ENCODE measurements around the gene KIAA0232.
"Not testable (repeated sequence)": the region's sequence is repeated elsewhere in the genome, so short reads cannot be mapped to it uniquely, and the experiment has no call there.

The KIAA0232 gene

DNA sequence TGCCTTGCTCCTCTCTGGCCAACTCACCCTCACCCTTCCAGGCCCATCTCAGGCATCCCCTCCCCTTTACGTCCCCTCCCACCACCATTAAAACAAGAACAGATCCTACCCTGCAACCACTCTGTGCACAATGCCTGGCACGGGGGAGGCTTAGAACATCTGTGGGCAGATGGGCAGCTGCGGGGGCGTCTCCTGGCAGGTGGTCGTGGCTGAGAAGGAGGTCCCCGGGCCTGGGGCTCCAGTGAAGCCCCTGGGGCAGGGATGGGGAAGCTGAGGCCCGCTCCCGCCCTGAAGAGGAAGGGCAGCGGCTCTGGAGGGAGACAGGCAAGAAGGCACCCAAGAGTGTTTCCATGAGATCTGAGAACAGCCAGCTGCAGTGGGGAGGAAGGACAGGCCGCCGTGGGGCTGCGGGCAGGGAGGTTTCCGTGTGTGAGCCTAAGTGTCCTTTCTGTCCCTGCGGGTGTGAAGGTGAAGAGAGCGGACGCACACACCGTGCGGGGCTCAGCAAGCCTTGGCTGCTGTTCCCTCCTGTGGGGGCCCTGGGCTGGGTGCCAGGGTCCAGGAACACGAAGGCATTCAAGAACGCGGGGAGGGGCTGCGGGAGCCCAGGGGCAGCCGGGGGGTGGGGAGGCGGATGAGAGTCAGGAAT lies 119.3 kb downstream of the KIAA0232 start:
- Histone ChIP-seq H3K27me3 (ENCODE audit: control insufficient read depth in 5 of 5, insufficient read depth in 4 of 5, low read length in 5 of 5) (peaks cover 0 to 8% (median 0%) of the 10 kb centered on the region in 5 donors), H3K4me3 (ENCODE audit: low read depth in 1 of 5, low read length in 5 of 5) (no peak overlapping the region), H3K9me3 (ENCODE audit: control insufficient read depth in 5 of 5, low read length in 5 of 5) (no peaks in the 10 kb centered on the region), H3K27ac (ENCODE audit: low read depth, low read length) (no peak overlapping the region), H3K4me1 (ENCODE audit: control insufficient read depth in 5 of 5, insufficient read depth in 5 of 5, low read length in 5 of 5) (peaks cover 0 to 3% (median 0%) of the 10 kb centered on the region in 5 donors), H3K36me3 (ENCODE audit: control insufficient read depth in 5 of 5, insufficient read depth in 5 of 5, low read length in 5 of 5) (no peaks in the 10 kb centered on the region), H3K9ac (ENCODE audit: low read length in 5 of 5) (no peak overlapping the region)

GRCh38 chr4:6902318-6903042 lies 120.0 kb downstream of the KIAA0232 start:
- Histone ChIP-seq H3K9ac (ENCODE audit: low read length in 5 of 5) (no peak overlapping the region), H3K4me3 (ENCODE audit: low read depth in 1 of 5, low read length in 5 of 5) (no peak overlapping the region), H3K27ac (ENCODE audit: low read depth, low read length) (no peak overlapping the region), H3K4me1 (ENCODE audit: control insufficient read depth in 5 of 5, insufficient read depth in 5 of 5, low read length in 5 of 5) (peaks cover 0 to 4% (median 0%) of the 10 kb centered on the region in 5 donors), H3K27me3 (ENCODE audit: control insufficient read depth in 5 of 5, insufficient read depth in 4 of 5, low read length in 5 of 5) (peaks cover 0 to 14% (median 5%) of the 10 kb centered on the region in 5 donors), H3K36me3 (ENCODE audit: control insufficient read depth in 5 of 5, insufficient read depth in 5 of 5, low read length in 5 of 5) (no peaks in the 10 kb centered on the region), H3K9me3 (ENCODE audit: control insufficient read depth in 5 of 5, low read length in 5 of 5) (no peaks in the 10 kb centered on the region)

GRCh38 chr4:6905516-6906445 lies 123.3 kb downstream of the KIAA0232 start:
- no peak overlapping the region for H3K4me3 ChIP-seq (ENCODE audit: low read depth in 1 of 5, low read length in 5 of 5)
- H3K27me3 ChIP-seq (ENCODE audit: control insufficient read depth in 5 of 5, insufficient read depth in 4 of 5, low read length in 5 of 5), result peaks cover 0 to 14% (median 5%) of the 10 kb centered on the region in 5 donors
- H3K27ac ChIP-seq (ENCODE audit: low read depth, low read length), result no peak overlapping the region
- H3K9ac ChIP-seq (ENCODE audit: low read length in 5 of 5), result no peak overlapping the region
- peaks cover 2 to 29% (median 20%) of the 10 kb centered on the region in 5 donors for H3K4me1 ChIP-seq (ENCODE audit: control insufficient read depth in 5 of 5, insufficient read depth in 5 of 5, low read length in 5 of 5)
- no peaks in the 10 kb centered on the region for H3K9me3 ChIP-seq (ENCODE audit: control insufficient read depth in 5 of 5, low read length in 5 of 5)
- no peaks in the 10 kb centered on the region for H3K36me3 ChIP-seq (ENCODE audit: control insufficient read depth in 5 of 5, insufficient read depth in 5 of 5, low read length in 5 of 5)

- not testable (repeated sequence) for H3K9me3 ChIP-seq (ENCODE audit: control insufficient read depth in 5 of 5, low read length in 5 of 5); H3K36me3 ChIP-seq (ENCODE audit: control insufficient read depth in 5 of 5, insufficient read depth in 5 of 5, low read length in 5 of 5); H3K27ac ChIP-seq (ENCODE audit: low read depth, low read length); H3K4me3 ChIP-seq (ENCODE audit: low read depth in 1 of 5, low read length in 5 of 5); H3K9ac ChIP-seq (ENCODE audit: low read length in 5 of 5)
- Histone ChIP-seq H3K27me3 (ENCODE audit: control insufficient read depth in 5 of 5, insufficient read depth in 4 of 5, low read length in 5 of 5) (peaks cover 0 to 14% (median 5%) of the 10 kb centered on the region in 5 donors), H3K4me1 (ENCODE audit: control insufficient read depth in 5 of 5, insufficient read depth in 5 of 5, low read length in 5 of 5) (peaks cover 2 to 36% (median 22%) of the 10 kb centered on the region in 5 donors)
Observed at GRCh38 chr4:6906486-6906885, 124.0 kb downstream of the KIAA0232 start.

DNA sequence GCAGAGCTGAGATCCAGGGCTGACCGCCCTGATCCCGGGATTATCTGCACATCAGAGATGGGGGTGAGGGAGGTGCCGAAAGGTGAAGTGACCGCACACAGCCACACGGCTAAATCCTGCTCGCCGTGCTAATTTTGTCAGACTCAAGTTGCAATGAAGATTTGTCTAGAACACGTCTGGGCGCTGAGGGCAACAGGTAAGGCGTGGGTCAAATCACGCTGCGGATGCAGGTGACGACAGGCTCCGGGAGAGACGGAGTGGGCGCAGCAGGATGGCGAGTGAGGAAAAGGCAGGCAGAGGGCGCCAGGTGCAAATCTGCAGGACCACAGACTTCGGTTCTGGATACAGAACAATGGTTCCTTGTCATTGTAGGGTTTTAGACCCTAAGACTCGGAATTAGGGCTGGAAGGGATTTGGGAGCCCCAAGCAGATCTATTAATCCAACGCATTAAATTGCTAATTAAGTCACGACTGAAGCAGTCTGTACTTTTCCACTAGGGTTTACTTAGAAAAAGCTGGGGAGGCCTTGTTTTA lies 125.2 kb downstream of the KIAA0232 start:
- Histone ChIP-seq H3K9me3 (ENCODE audit: control insufficient read depth in 5 of 5, low read length in 5 of 5) (no peaks in the 10 kb centered on the region), H3K27me3 (ENCODE audit: control insufficient read depth in 5 of 5, insufficient read depth in 4 of 5, low read length in 5 of 5) (peaks cover 0 to 10% (median 5%) of the 10 kb centered on the region in 5 donors), H3K4me1 (ENCODE audit: control insufficient read depth in 5 of 5, insufficient read depth in 5 of 5, low read length in 5 of 5) (peaks cover 2 to 45% (median 26%) of the 10 kb centered on the region in 5 donors), H3K36me3 (ENCODE audit: control insufficient read depth in 5 of 5, insufficient read depth in 5 of 5, low read length in 5 of 5) (no peaks in the 10 kb centered on the region), H3K9ac (ENCODE audit: low read length in 5 of 5) (no peak overlapping the region), H3K27ac (ENCODE audit: low read depth, low read length) (no peak overlapping the region), H3K4me3 (ENCODE audit: low read depth in 1 of 5, low read length in 5 of 5) (no peak overlapping the region)

DNA sequence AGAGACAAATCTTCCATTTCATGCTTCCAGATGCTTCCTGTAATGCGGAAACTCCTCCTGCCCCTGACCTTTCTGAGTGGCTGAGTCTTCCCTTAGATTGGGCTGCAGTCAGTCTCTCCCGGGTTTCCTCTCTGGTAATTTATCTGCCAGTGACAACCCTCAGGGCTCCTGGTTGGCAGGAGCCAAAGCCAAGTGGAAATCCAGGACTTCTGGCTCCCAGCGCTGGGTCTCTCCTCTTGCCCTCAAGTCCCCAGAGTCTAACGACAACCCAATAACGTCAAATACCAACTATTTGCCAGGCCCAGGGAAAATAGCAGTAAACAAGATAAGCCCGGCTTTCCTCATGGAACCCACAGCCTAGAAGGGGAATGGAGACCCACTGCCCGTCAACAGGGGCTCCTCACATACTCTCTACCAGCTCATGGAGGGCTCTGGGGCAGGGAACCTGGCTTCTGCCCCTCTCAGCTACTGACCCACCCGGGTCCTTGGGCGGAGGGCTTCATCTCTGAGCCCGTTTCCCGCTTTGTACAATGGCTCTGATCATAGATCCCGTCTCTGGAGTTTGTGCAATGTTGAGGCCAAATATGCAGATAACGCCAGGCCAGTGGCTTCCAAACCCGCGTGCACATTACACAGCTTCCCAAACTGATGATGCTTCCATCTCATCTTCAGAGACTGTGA lies 126.0 kb downstream of the KIAA0232 start:
- peak overlapping the region; percentile 83 for H3K27ac ChIP-seq (ENCODE audit: low read depth, low read length)
- no peaks in the 10 kb centered on the region for H3K9me3 ChIP-seq (ENCODE audit: control insufficient read depth in 5 of 5, low read length in 5 of 5)
- H3K27me3 ChIP-seq (ENCODE audit: control insufficient read depth in 5 of 5, insufficient read depth in 4 of 5, low read length in 5 of 5), result peaks cover 0 to 10% (median 5%) of the 10 kb centered on the region in 5 donors
- H3K4me1 ChIP-seq (ENCODE audit: control insufficient read depth in 5 of 5, insufficient read depth in 5 of 5, low read length in 5 of 5), result peaks cover 2 to 52% (median 26%) of the 10 kb centered on the region in 5 donors
- H3K36me3 ChIP-seq (ENCODE audit: control insufficient read depth in 5 of 5, insufficient read depth in 5 of 5, low read length in 5 of 5), result no peaks in the 10 kb centered on the region
- H3K9ac ChIP-seq (ENCODE audit: low read length in 5 of 5), result peak overlapping the region in 4 of 5 donors; percentile 72 to 95 (median 84)
- H3K4me3 ChIP-seq (ENCODE audit: low read depth in 1 of 5, low read length in 5 of 5), result peak overlapping the region; percentile 80 to 89 (median 81)

DNA sequence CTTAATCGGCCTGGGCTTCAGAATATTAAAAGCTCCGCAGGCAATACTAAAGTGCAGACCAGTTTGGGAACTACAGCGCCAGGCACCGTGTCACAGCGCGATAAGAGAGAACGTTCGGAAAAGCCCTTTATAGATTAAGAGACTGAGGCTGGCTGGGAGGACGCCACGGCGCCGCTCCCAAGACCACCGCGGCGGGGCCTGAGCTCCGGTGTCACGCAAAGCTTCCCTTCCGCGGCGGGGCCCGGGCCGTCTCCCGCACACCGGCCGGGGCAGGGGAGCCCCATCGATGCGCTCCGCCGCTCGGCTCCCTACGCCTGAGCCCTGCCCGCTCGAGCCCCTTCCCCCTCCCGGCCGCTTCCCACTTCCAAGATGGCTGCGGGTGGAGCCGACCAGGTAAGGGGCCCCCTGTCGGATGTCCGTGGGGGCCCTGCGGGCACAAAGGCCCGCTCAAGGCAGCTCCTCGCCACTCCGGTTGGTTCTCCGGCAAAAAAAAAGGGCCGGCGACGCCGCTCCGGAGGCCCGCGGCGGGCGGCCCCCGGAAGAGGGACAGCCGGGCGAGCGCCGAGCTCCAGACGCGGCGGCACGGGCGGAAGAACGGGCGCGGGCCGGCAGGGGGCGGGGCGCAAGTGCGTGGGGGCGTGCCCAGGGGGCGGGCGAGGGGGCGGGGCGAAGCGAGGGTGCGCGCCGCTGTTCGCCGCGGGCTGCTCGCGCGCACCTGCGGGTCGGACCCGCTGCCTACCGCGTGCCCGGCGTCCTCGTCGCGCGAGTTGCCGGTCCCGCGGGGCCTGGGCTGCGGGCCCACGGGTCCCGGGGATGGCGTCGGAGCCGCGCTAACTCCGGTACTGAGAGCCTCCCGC lies 126.8 kb downstream of the KIAA0232 start, which contains the start of gene TBC1D14:
Gene TBC1D14, plus strand, starts transcription at position 714 of the 857 bp plus-strand sequence. CDS start 13,564 bp downstream, outside the sequence.
- Histone ChIP-seq H3K9ac (ENCODE audit: low read length in 5 of 5) (peak within 1 kb of the TSS; percentile 63 to 95 (median 80)), H3K4me3 (ENCODE audit: low read depth in 1 of 5, low read length in 5 of 5) (peak within 1 kb of the TSS; percentile 80 to 89 (median 81)), H3K9me3 (ENCODE audit: control insufficient read depth in 5 of 5, low read length in 5 of 5) (no peaks in the 10 kb centered on the region), H3K27me3 (ENCODE audit: control insufficient read depth in 5 of 5, insufficient read depth in 4 of 5, low read length in 5 of 5) (peaks cover 0 to 10% (median 5%) of the 10 kb centered on the region in 5 donors), H3K27ac (ENCODE audit: low read depth, low read length) (peak within 1 kb of the TSS; percentile 83), H3K36me3 (ENCODE audit: control insufficient read depth in 5 of 5, insufficient read depth in 5 of 5, low read length in 5 of 5) (no peaks in the 10 kb centered on the region), H3K4me1 (ENCODE audit: control insufficient read depth in 5 of 5, insufficient read depth in 5 of 5, low read length in 5 of 5) (peaks cover 2 to 56% (median 26%) of the 10 kb centered on the region in 5 donors)

- Histone ChIP-seq H3K9me3 (ENCODE audit: control insufficient read depth in 5 of 5, low read length in 5 of 5) (no peaks in the 10 kb centered on the region), H3K9ac (ENCODE audit: low read length in 5 of 5) (peak overlapping the region in 4 of 5 donors; percentile 63 to 80 (median 70)), H3K36me3 (ENCODE audit: control insufficient read depth in 5 of 5, insufficient read depth in 5 of 5, low read length in 5 of 5) (no peaks in the 10 kb centered on the region), H3K4me1 (ENCODE audit: control insufficient read depth in 5 of 5, insufficient read depth in 5 of 5, low read length in 5 of 5) (peaks cover 2 to 57% (median 26%) of the 10 kb centered on the region in 5 donors), H3K27ac (ENCODE audit: low read depth, low read length) (no peak overlapping the region), H3K4me3 (ENCODE audit: low read depth in 1 of 5, low read length in 5 of 5) (peak overlapping the region in 4 of 5 donors; percentile 63 to 89 (median 74)), H3K27me3 (ENCODE audit: control insufficient read depth in 5 of 5, insufficient read depth in 4 of 5, low read length in 5 of 5) (peaks cover 0 to 10% (median 5%) of the 10 kb centered on the region in 5 donors)
Observed at GRCh38 chr4:6909970-6910339, 127.4 kb downstream of the KIAA0232 start.

Measured in subcutaneous abdominal adipose tissue (tissue), 5 donors.